Cardiac muscle cell (in vitro differentiated cells and primary cell): Measurements from ENCODE around the gene TCTN2. TPM values are rescaled to one million over a fixed set of nuclear protein-coding genes. Genes with fewer than 3 reads are reported as not detected.

Experiments used
- DNase-seq, 2 donors: peaks; one replicate each; pipeline versions ENCODE4 v3.0.0 to v3.0.0-alpha.2; 2010 to 2017; ENCODE audit warnings: low read depth in 1 of 2, low spot score in 1 of 2
- H3K27ac ChIP-seq: fragments of 200-600 bp; sonication (generic); 2 replicates; pipeline ENCODE4 v1.5.1; 2016
- H3K27me3 ChIP-seq: fragments of 200-600 bp; sonication (generic); 2 replicates; pipeline ENCODE4 v1.6.0; 2016; ENCODE audit warnings: control low read depth
- H3K36me3 ChIP-seq: fragments of 200-600 bp; sonication (generic); 2 replicates; pipeline ENCODE4 v1.5.1; 2016; ENCODE audit warnings: control low read depth
- H3K4me1 ChIP-seq: fragments of 200-600 bp; sonication (generic); 2 replicates; pipeline ENCODE4 v1.8.1; 2017; ENCODE audit warnings: low read depth, mild to moderate bottlenecking, mixed run types
- H3K4me3 ChIP-seq: fragments of 200-600 bp; sonication (generic); 2 replicates; pipeline ENCODE4 v1.5.1; 2016; ENCODE audit warnings: mild to moderate bottlenecking
- H3K9me3 ChIP-seq: fragments of 200-600 bp; sonication (generic); 2 replicates; pipeline ENCODE4 v1.5.1; 2017; ENCODE audit warnings: low read depth, mild to moderate bottlenecking, control low read depth
- CTCF ChIP-seq: IDR thresholded peaks from 2 replicates; pipeline ENCODE4 v1.5.1; 2012; ENCODE audit warnings: low read depth, mild to moderate bottlenecking, low read length
- polyA plus RNA-seq: library from polyadenylated mRNA; unstranded; fragments of >200 nt; fragmentation: Nextera tagmentation; extraction: Ambion mirVana; gene quantifications from 2 replicates; pipeline ENCODE4 v1.2.1, GENCODE V29; 2016
- total RNA-seq: library from RNA; depleted of rRNA; stranded (reverse); fragments of >200 nt; gene quantifications from 2 replicates; pipeline ENCODE4 v1.2.3, GENCODE V29; 2016

TCTN2 gene
- total and polyA plus RNA-seq, 2 experiments from 2014 or later = 4.3 to 5.8 TPM

- no peak for DNase-seq
- Histone ChIP-seq H3K4me1 (no peaks in the 10 kb centered on the region), H3K9me3 (no peaks in the 10 kb centered on the region), H3K4me3 (no peak overlapping the region), H3K27me3 (no peaks in the 10 kb centered on the region), H3K36me3 (peaks cover 4% of the 10 kb centered on the region), H3K27ac (no peak overlapping the region)
- TF ChIP-seq CTCF = no peak
Measured at GRCh38 chr12:123683964-123684363, 13.1 kb downstream of the TCTN2 start.

- H3K4me3 ChIP-seq = no peak overlapping the region
- DNase-seq = no peak
- no peaks in the 10 kb centered on the region for H3K27me3 ChIP-seq
- peaks cover under 1% of the 10 kb centered on the region for H3K36me3 ChIP-seq
- no peak for TF ChIP-seq CTCF
- H3K9me3 ChIP-seq = no peaks in the 10 kb centered on the region
- H3K27ac ChIP-seq = no peak overlapping the region
- no peaks in the 10 kb centered on the region for H3K4me1 ChIP-seq
Measured at GRCh38 chr12:123686636-123687190, 15.8 kb downstream of the TCTN2 start.

- Histone ChIP-seq H3K4me1 (no peaks in the 10 kb centered on the region), H3K27me3 (no peaks in the 10 kb centered on the region), H3K36me3 (peaks cover 3% of the 10 kb centered on the region), H3K9me3 (no peaks in the 10 kb centered on the region), H3K4me3 (no peak overlapping the region), H3K27ac (no peak overlapping the region)
- DNase-seq = no peak
- TF ChIP-seq CTCF = no peak
Measured at GRCh38 chr12:123690191-123690840, 19.4 kb downstream of the TCTN2 start.

- Histone ChIP-seq H3K9me3 (no peaks in the 10 kb centered on the region), H3K36me3 (peaks cover 11% of the 10 kb centered on the region), H3K4me3 (no peak overlapping the region), H3K4me1 (no peaks in the 10 kb centered on the region), H3K27ac (no peak overlapping the region), H3K27me3 (no peaks in the 10 kb centered on the region)
- no peak for DNase-seq
- no peak for TF ChIP-seq CTCF
Measured at GRCh38 chr12:123696207-123696606, 25.3 kb downstream of the TCTN2 start.

GRCh38 chr12:123696646-123697045, 25.7 kb downstream of the TCTN2 start:
- no peak overlapping the region for H3K27ac ChIP-seq
- peaks cover 11% of the 10 kb centered on the region for H3K36me3 ChIP-seq
- no peaks in the 10 kb centered on the region for H3K9me3 ChIP-seq
- H3K27me3 ChIP-seq = no peaks in the 10 kb centered on the region
- no peak for TF ChIP-seq CTCF
- DNase-seq = no peak
- H3K4me1 ChIP-seq = no peaks in the 10 kb centered on the region
- H3K4me3 ChIP-seq = no peak overlapping the region
